Endodermal cell (in vitro differentiated cells): ENCODE measurements around the gene CAPN10. TPM values are rescaled to one million over a fixed set of nuclear protein-coding genes. Genes with fewer than 3 reads are reported as not detected.

ENCODE experiments used
- DNase-seq: peaks from one replicate; pipeline ENCODE4 v3.0.0-alpha.2; 2017
- H3K27ac ChIP-seq: 2 replicates; pipeline ENCODE4 v1.5.1; 2013; ENCODE audit warnings: mild to moderate bottlenecking, low read depth, low read length, moderate library complexity
- H3K27me3 ChIP-seq: 2 replicates; pipeline ENCODE4 v1.6.1; 2013; ENCODE audit warnings: mild to moderate bottlenecking, low read length, moderate library complexity; ENCODE audit not compliant: insufficient read depth, control insufficient read depth, poor library complexity, severe bottlenecking
- H3K36me3 ChIP-seq: 2 replicates; pipeline ENCODE4 v1.7.0; 2013; ENCODE audit warnings: mild to moderate bottlenecking, low read length, moderate library complexity; ENCODE audit not compliant: control insufficient read depth, insufficient read depth
- H3K4me1 ChIP-seq: one replicate; pipeline ENCODE4 v1.7.0; 2013; ENCODE audit warnings: low read length; ENCODE audit not compliant: control insufficient read depth, insufficient read depth
- H3K4me3 ChIP-seq: 2 replicates; pipeline ENCODE4 v1.5.1; 2013; ENCODE audit warnings: mild to moderate bottlenecking, low read length, moderate library complexity
- H3K9ac ChIP-seq: 2 replicates; pipeline ENCODE4 v1.6.1; 2013; ENCODE audit warnings: mild to moderate bottlenecking, low read length, moderate library complexity; ENCODE audit not compliant: poor library complexity, severe bottlenecking; ENCODE audit errors: extremely low read depth
- H3K9me3 ChIP-seq: 2 replicates; pipeline ENCODE4 v1.6.1; 2013; ENCODE audit warnings: mild to moderate bottlenecking, low read length, moderate library complexity; ENCODE audit not compliant: control insufficient read depth
- H3K27ac Mint-ChIP-seq: 2 replicates; pipeline ENCODE4 v1.8.0; 2020; ENCODE audit warnings: mixed read lengths
- H3K27me3 Mint-ChIP-seq: 2 replicates; pipeline ENCODE4 v1.8.0; 2021; ENCODE audit warnings: mild to moderate bottlenecking, mixed read lengths; ENCODE audit not compliant: insufficient read depth
- H3K36me3 Mint-ChIP-seq: 2 replicates; pipeline ENCODE4 v1.8.0; 2020; ENCODE audit warnings: low read depth, mixed read lengths
- H3K4me1 Mint-ChIP-seq: 2 replicates; pipeline ENCODE4 v1.8.0; 2020; ENCODE audit warnings: mixed read lengths
- H3K4me3 Mint-ChIP-seq: 2 replicates; pipeline ENCODE4 v1.8.0; 2020; ENCODE audit warnings: mild to moderate bottlenecking, moderate library complexity, mixed read lengths
- H3K9me3 Mint-ChIP-seq: 2 replicates; pipeline ENCODE4 v1.8.0; 2020; ENCODE audit warnings: mild to moderate bottlenecking, mixed read lengths
- WGBS, 2 experiments: methylation state at CpG; one replicate each; pipeline versions ENCODE4 v1.1.5 to v1.1.7; 2013; ENCODE audit warnings: missing lambda C conversion rate in 2 of 2, mixed read lengths in 1 of 2; ENCODE audit not compliant: insufficient coverage in 1 of 2, insufficient read length in 1 of 2; 5-methylcytosine and 5-hydroxymethylcytosine counted together
- total RNA-seq, 2 donors: library from RNA; stranded (reverse); fragmentation: NEBNext Ultra II Directional in 1 of 2; extraction: Animal tissue kit (Norgen Biotek cat#: 25700) in 1 of 2; gene quantifications; 2 replicates in 1 of 2; 3 replicates in 1 of 2; pipeline ENCODE4 v1.2.1, GENCODE V29; 2021
- TF ChIP-seq, protein P1 (sequence below): fragments of 200-600 bp; sonication (generic); conservative IDR thresholded peaks from 2 replicates; pipeline ENCODE4 v1.5.0; 2021; ENCODE audit warnings: antibody characterized with exemption, mild to moderate bottlenecking

The CAPN10 gene
- total RNA-seq, 2 donors from 2014 or later = 58.9 to 61.9 TPM

DNA sequence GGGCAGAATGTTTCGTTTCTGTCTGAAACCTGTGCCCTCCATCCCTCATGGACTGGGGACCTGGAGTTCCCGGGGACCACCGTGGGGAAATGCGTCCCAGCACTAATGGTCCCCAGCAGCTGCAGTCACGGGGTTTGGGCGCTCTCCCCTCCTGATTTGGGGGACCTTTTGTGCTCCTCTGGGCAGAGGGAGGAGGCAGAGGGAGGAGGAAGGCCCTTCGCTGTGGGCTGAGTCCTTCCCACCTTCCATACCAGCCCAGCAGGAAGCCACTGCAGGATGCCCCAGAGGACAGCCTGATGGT lies 41.9 kb downstream of the CAPN10 start:
- Histone ChIP-seq H3K9me3 (peaks cover 11% of the 10 kb centered on the region), H3K27me3 (no peaks in the 10 kb centered on the region), H3K4me1 (no peaks in the 10 kb centered on the region), H3K36me3 (no peaks in the 10 kb centered on the region), H3K9ac (no peak overlapping the region), H3K4me3 (no peak overlapping the region), H3K27ac (no peak overlapping the region)
- 84 to 94% methylated on average over 3 to 6 of the region's 7 CpGs for WGBS, 2 experiments
- Mint-ChIP-seq H3K9me3 (peaks cover 15% of the 10 kb centered on the region), H3K27ac (no peak overlapping the region), H3K4me1 (peaks cover 3% of the 10 kb centered on the region), H3K36me3 (no peaks in the 10 kb centered on the region), H3K27me3 (peaks cover under 1% of the 10 kb centered on the region), H3K4me3 (no peak overlapping the region)
- TF ChIP-seq, protein P1, sequence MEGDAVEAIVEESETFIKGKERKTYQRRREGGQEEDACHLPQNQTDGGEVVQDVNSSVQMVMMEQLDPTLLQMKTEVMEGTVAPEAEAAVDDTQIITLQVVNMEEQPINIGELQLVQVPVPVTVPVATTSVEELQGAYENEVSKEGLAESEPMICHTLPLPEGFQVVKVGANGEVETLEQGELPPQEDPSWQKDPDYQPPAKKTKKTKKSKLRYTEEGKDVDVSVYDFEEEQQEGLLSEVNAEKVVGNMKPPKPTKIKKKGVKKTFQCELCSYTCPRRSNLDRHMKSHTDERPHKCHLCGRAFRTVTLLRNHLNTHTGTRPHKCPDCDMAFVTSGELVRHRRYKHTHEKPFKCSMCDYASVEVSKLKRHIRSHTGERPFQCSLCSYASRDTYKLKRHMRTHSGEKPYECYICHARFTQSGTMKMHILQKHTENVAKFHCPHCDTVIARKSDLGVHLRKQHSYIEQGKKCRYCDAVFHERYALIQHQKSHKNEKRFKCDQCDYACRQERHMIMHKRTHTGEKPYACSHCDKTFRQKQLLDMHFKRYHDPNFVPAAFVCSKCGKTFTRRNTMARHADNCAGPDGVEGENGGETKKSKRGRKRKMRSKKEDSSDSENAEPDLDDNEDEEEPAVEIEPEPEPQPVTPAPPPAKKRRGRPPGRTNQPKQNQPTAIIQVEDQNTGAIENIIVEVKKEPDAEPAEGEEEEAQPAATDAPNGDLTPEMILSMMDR = no peak
- DNase-seq = no peak

DNA sequence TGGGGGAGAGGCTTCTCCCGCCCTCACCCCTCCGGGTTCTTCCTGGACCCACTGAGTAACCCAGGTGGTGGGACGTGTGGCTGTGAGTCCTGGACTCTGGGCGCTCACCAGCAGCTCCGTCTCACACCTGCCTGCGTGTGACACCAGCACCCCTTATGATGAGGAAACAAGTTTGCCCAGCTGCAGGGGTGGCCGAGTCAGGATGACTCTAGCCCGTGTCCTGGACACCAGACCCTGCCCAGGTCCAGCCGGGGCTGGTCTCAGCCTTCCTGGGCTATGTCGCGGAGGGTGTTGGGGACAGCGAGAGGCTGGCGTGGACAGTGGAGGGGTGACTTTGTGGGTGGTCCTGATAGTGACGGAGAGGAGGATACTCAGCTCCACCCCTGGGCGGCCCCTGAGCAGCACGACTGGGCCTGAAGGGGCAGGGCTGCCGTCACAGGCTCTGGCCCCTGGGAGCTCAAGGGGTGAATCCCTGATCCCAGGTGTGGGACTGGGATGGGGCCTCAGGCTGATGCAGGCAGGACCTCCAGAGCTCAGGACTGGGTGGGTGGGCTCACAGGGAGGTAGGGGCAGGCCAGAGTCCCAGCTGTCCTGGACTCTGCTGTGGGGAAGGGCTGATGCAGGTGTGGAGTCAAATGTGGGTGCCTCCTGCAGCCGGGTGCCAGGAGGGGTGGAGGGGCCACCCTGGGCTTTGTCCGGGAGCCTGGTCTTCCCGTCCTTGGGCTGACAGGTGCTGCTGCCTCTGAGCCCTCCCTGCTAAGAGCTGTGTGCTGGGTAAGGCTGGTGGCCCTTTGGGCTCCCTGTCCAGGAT lies 42.5 kb downstream of the CAPN10 start:
- peak; percentile 42 for DNase-seq
- WGBS, 2 experiments = 80 to 87% methylated on average over 10 to 20 of the region's 20 CpGs
- Mint-ChIP-seq H3K4me3 (no peak overlapping the region), H3K27ac (no peak overlapping the region), H3K4me1 (peaks cover 3% of the 10 kb centered on the region), H3K9me3 (peaks cover 20% of the 10 kb centered on the region), H3K27me3 (peaks cover 3% of the 10 kb centered on the region), H3K36me3 (no peaks in the 10 kb centered on the region)
- H3K4me3 ChIP-seq = no peak overlapping the region
- H3K9me3 ChIP-seq = peaks cover 16% of the 10 kb centered on the region
- H3K27ac ChIP-seq = no peak overlapping the region
- TF ChIP-seq, protein P1 = no peak
- no peaks in the 10 kb centered on the region for H3K27me3 ChIP-seq
- no peaks in the 10 kb centered on the region for H3K36me3 ChIP-seq
- H3K4me1 ChIP-seq = no peaks in the 10 kb centered on the region
- no peak overlapping the region for H3K9ac ChIP-seq

DNA sequence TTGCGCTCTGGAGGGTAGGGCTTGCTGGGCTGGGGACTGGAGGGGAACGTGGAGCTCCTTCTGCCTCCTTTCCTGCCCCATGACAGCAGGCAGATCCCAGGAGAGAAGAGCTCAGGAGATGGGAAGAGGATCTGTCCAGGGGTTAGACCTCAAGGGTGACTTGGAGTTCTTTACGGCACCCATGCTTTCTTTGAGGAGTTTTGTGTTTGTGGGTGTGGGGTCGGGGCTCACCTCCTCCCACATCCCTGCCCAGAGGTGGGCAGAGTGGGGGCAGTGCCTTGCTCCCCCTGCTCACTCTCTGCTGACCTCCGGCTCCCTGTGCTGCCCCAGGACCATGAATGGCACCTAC lies 43.1 kb downstream of the CAPN10 start:
- Mint-ChIP-seq H3K27ac (no peak overlapping the region), H3K4me1 (peaks cover 3% of the 10 kb centered on the region), H3K4me3 (no peak overlapping the region), H3K36me3 (no peaks in the 10 kb centered on the region), H3K27me3 (peaks cover 3% of the 10 kb centered on the region), H3K9me3 (peaks cover 26% of the 10 kb centered on the region)
- no peaks in the 10 kb centered on the region for H3K27me3 ChIP-seq
- WGBS, 2 experiments = 83 to 93% methylated on average over 2 to 5 of the region's 5 CpGs
- H3K27ac ChIP-seq = no peak overlapping the region
- peaks cover 22% of the 10 kb centered on the region for H3K9me3 ChIP-seq
- TF ChIP-seq, protein P1 = no peak
- no peak overlapping the region for H3K4me3 ChIP-seq
- H3K4me1 ChIP-seq = no peaks in the 10 kb centered on the region
- no peak for DNase-seq
- no peak overlapping the region for H3K9ac ChIP-seq
- no peaks in the 10 kb centered on the region for H3K36me3 ChIP-seq
